RWPE1 (cell line): ENCODE results near the gene MSRB3.
A peak's percentile ranks its signal among the peaks of the same experiment; 100 is the strongest.

Experiments
- CTCF ChIA-PET: fragments of 350-600 bp; sonication (Branson Sonifier 250); formaldehyde crosslinking; extraction: SDS; loops from one replicate; lab custom pipeline; 2021; lab: Yijun Ruan, JAX
- POLR2A ChIA-PET: fragments of 400-600 bp; formaldehyde crosslinking; extraction: SDS; loops from one replicate; lab custom pipeline; 2020; ENCODE audit warnings: antibody characterized with exemption; ENCODE audit not compliant: low non-redundant PET; lab: Yijun Ruan, JAX
- DNase-seq: peaks from one replicate; pipeline ENCODE4 v3.0.0; 2012; ENCODE audit warnings: low spot score
- H3K27ac ChIP-seq: fragments of 450-650 bp; 2 replicates; pipeline ENCODE4 v1.5.1; 2017
- CTCF ChIP-seq: fragments of 450-650 bp; conservative IDR thresholded peaks from 2 replicates; pipeline ENCODE4 v1.5.1; 2017; ENCODE audit warnings: low read depth, mild to moderate bottlenecking

MSRB3 gene

GRCh38 chr12:65461017-65461416 is 182.5 kb downstream of the MSRB3 start:
- no peak overlapping the region for H3K27ac ChIP-seq
- no peak for TF ChIP-seq CTCF
- POLR2A ChIA-PET, result no interaction called here
- DNase-seq, result no peak
- CTCF ChIA-PET, result no interaction called here

DNA sequence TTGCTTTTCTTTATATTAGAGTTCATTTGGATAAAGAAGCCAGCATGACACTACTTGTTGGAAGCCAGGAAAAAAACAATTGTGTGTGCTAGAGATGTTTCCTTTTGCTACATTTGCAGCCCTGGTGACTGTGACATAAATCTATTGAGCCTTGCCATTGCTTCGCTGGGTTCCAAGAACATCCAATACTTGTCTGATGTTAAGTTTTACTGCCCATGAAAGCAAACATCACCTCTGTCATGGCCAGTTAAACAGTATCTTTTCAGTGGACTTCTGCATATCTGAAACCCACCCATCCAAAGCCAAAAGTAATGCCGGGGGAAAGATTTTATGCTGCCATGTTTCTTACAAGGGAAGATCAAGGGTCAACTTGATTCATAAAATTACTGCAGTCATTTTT is 184.0 kb downstream of the MSRB3 start:
- no peak for DNase-seq
- CTCF ChIA-PET, result interaction anchor here (0.6 to 0.8 kb wide), 2 partner anchors 10 to 98 kb away, joined by 3 to 4 read pairs; no protein-coding TSS in a partner anchor
- no peak for TF ChIP-seq CTCF
- H3K27ac ChIP-seq, result no peak overlapping the region
- POLR2A ChIA-PET, result no interaction called here

GRCh38 chr12:65463082-65463481 is 184.6 kb downstream of the MSRB3 start:
- POLR2A ChIA-PET, result no interaction called here
- no peak overlapping the region for H3K27ac ChIP-seq
- no peak for TF ChIP-seq CTCF
- DNase-seq, result no peak
- CTCF ChIA-PET, result interaction anchor here (0.6 kb wide), 1 partner anchor 98 kb away, joined by 4 read pairs; no protein-coding TSS in a partner anchor

DNA sequence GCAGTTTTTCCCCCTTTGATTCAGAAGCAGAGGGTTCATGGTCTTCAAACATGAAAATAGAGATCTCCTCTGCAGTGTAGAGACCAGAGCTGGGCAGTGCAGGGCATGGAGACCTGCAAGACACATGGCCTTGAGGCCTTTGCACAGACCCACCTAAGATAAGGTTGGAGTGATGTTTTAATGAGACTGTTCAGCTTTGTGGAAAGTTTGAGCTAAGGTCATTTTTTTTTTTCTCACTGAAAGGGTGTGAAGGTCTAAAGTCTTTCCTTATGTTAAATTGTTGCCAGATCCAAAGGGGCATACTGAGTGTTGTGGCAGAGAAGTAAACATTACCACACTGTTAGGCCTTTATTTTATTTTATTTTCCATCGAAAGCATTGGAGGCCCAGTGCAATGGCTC is 185.1 kb downstream of the MSRB3 start:
- DNase-seq, result no peak
- no peak for TF ChIP-seq CTCF
- CTCF ChIA-PET, result no interaction called here
- POLR2A ChIA-PET, result no interaction called here
- no peak overlapping the region for H3K27ac ChIP-seq

GRCh38 chr12:65464930-65465329 is 186.4 kb downstream of the MSRB3 start:
- H3K27ac ChIP-seq, result no peak overlapping the region
- POLR2A ChIA-PET, result no interaction called here
- peak; percentile 9 for DNase-seq
- no peak for TF ChIP-seq CTCF
- CTCF ChIA-PET, result interaction anchor here (0.6 kb wide), 1 partner anchor 96 kb away, joined by 3 read pairs; no protein-coding TSS in a partner anchor

DNA sequence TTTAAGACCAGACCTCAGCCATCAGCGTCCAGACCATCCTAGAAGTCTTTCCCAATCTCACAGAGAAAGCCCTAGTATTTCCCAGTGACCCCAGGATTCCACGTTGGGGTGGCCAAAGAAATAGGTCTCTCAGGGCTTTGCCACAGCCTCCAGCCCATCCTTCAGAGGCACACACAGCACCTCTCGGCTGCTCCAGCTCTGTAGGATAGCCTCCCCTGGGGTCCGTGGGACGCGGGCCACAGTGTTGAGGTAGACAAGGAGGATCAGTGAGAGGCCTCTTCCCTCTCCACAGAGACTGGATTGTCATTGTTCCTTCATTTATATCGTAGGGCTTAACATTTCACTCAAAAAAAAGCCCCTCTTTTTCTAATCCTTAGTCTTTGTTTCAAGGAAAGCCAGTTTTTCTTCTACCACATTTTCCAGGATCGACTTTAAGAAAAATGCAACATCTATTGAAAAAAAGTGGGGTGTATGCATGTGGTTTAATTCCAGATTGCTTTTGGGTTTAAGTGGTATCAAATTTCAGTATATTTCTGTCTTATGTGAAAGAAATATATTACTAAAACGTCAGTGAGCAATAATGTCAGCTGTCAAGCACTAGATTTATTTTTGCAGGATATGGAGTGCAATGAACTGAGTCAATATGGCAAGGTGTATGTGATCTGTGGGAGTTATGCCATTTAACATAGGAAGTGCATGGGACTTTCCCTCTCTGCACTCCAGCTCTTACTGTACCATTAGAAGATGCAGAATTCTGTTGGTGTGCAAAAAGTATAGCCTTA is 187.5 kb downstream of the MSRB3 start:
- ChIA-PET POLR2A (no interaction called here), CTCF (no interaction called here)
- no peak overlapping the region for H3K27ac ChIP-seq
- no peak for DNase-seq
- TF ChIP-seq CTCF, result no peak
